ENCODE data around the gene RASA1. TPM values are rescaled to one million over a fixed set of nuclear protein-coding genes. Genes with fewer than 3 reads are reported as not detected.

RASA1 gene
- total RNA-seq, 4 donors from 2014 or later: 22.3 to 33.3 (median 28.2) TPM

DNA sequence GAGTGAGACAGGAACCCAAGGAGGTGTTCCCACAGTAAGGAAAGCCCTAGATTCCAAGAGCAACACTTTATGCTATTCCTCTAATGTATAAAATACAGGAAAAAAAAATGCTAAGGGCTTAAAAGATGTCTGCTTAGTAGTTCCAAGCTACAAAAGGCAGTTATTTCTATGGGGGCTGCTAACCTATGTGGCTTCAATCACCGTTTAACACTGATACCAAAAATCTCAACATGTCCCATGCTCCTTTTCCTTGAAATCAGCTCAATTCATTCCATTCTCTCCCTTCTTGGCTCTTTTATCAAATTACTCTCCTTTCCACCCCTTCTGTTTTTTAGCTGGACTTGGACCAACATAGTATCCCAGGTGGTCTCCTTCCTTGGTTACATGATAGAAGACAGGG, 124.5 kb downstream of the RASA1 start:
- Histone ChIP-seq H3K4me3 (no peak overlapping the region), H3K27ac (no peak overlapping the region), H3K9me3 (no peaks in the 10 kb centered on the region), H3K36me3 (peaks cover 0 to 91% (median 26%) of the 10 kb centered on the region in 4 donors), H3K27me3 (no peaks in the 10 kb centered on the region), H3K4me1 (no peaks in the 10 kb centered on the region)
- intact Hi-C loops (cut with DNase I; ENCODE audit: low total_unique reads): no loop called here
- in situ Hi-C loops (cut with MboI; ENCODE audit: low pct_ligation_motif_present in 1 of 4, low pct_unique_long_range_greater_than_20kb in 1 of 4, low sequenced_read_pairs in 3 of 4): loop anchor here in 1 of 4 donors (25.0 kb wide), 2 partner anchors 130 to 330 kb away; partner anchors contain the start of gene RASA1
- 70 to 80% methylated on average over 1 of the region's 1 CpG for WGBS, 2 donors (ENCODE audit: low coverage in 1 of 2)
- no peak for DNase-seq
- TF ChIP-seq POLR2A (IDR thresholded peaks at IDR 0.05): no peak
- no peak for TF ChIP-seq EP300 (IDR thresholded peaks at IDR 0.05; ENCODE audit: low read depth)
- TF ChIP-seq, protein P1, sequence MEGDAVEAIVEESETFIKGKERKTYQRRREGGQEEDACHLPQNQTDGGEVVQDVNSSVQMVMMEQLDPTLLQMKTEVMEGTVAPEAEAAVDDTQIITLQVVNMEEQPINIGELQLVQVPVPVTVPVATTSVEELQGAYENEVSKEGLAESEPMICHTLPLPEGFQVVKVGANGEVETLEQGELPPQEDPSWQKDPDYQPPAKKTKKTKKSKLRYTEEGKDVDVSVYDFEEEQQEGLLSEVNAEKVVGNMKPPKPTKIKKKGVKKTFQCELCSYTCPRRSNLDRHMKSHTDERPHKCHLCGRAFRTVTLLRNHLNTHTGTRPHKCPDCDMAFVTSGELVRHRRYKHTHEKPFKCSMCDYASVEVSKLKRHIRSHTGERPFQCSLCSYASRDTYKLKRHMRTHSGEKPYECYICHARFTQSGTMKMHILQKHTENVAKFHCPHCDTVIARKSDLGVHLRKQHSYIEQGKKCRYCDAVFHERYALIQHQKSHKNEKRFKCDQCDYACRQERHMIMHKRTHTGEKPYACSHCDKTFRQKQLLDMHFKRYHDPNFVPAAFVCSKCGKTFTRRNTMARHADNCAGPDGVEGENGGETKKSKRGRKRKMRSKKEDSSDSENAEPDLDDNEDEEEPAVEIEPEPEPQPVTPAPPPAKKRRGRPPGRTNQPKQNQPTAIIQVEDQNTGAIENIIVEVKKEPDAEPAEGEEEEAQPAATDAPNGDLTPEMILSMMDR (IDR thresholded peaks at IDR 0.05): no peak
- no peak for TF ChIP-seq POLR2AphosphoS5 (IDR thresholded peaks at IDR 0.05)

DNA sequence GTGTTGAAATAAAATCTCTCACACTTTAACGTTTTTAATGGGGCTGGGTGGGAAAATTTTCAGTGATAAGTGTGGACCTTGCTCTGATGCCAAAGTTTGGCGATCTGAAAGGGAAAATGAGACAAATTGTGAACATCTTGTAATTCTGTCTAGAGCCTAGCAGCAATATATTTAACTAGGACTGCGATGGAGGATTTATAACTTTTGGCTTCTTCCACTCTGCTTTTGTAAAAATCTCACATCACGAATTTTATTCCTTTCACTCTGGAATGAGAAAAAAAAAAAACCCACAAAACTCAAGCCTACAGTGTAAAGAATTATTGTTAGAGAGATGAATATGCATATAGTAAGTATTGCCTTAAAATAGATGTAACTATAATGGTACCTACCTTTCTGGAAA, 125.1 kb downstream of the RASA1 start:
- no peak for DNase-seq
- TF ChIP-seq, protein P1 (IDR thresholded peaks at IDR 0.05): no peak
- TF ChIP-seq POLR2AphosphoS5 (IDR thresholded peaks at IDR 0.05): no peak
- no peak for TF ChIP-seq POLR2A (IDR thresholded peaks at IDR 0.05)
- TF ChIP-seq EP300 (IDR thresholded peaks at IDR 0.05; ENCODE audit: low read depth): no peak
- Histone ChIP-seq H3K27ac (no peak overlapping the region), H3K9me3 (no peaks in the 10 kb centered on the region), H3K36me3 (peaks cover 0 to 87% (median 23%) of the 10 kb centered on the region in 4 donors), H3K27me3 (no peaks in the 10 kb centered on the region), H3K4me1 (no peaks in the 10 kb centered on the region), H3K4me3 (no peak overlapping the region)
- intact Hi-C loops (cut with DNase I; ENCODE audit: low total_unique reads) (no loop called here), in situ Hi-C loops (cut with MboI; ENCODE audit: low pct_ligation_motif_present in 1 of 4, low pct_unique_long_range_greater_than_20kb in 1 of 4, low sequenced_read_pairs in 3 of 4) (loop anchor here in 1 of 4 donors (25.0 kb wide), 2 partner anchors 130 to 330 kb away; partner anchors contain the start of gene RASA1)
- WGBS, 2 donors (ENCODE audit: low coverage in 1 of 2): 68 to 76% methylated on average over 4 of the region's 4 CpGs

DNA sequence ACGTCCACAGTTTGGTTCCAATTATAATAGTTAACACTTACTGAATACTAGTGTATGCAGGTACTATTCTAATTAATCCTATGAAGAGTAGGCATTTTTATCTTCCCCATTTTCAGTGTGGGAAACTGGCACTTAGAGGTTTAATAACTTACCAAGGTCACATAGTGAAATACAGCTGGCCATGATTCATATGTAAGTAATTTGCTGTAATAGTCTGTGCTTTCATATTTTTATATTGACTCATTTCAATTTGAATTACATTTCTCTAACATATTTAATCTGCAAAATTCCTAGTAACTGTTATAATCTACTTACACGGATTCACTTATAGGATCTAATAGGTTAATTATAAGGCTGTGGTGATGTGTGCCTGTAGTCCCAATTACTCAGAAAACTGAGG, 125.6 kb downstream of the RASA1 start:
- no peaks in the 10 kb centered on the region for H3K4me1 ChIP-seq
- WGBS, 2 donors (ENCODE audit: low coverage in 1 of 2): 63 to 66% methylated on average over 2 of the region's 2 CpGs
- H3K27ac ChIP-seq: no peak overlapping the region
- no peak overlapping the region for H3K4me3 ChIP-seq
- peaks cover 0 to 87% (median 24%) of the 10 kb centered on the region in 4 donors for H3K36me3 ChIP-seq
- in situ Hi-C loops (cut with MboI; ENCODE audit: low pct_ligation_motif_present in 1 of 4, low pct_unique_long_range_greater_than_20kb in 1 of 4, low sequenced_read_pairs in 3 of 4) (loop anchor here in 1 of 4 donors (25.0 kb wide), 2 partner anchors 131 to 331 kb away; partner anchors contain the start of gene RASA1), intact Hi-C loops (cut with DNase I; ENCODE audit: low total_unique reads) (no loop called here)
- TF ChIP-seq, protein P1 (IDR thresholded peaks at IDR 0.05): no peak
- TF ChIP-seq POLR2AphosphoS5 (IDR thresholded peaks at IDR 0.05) (no peak), EP300 (IDR thresholded peaks at IDR 0.05; ENCODE audit: low read depth) (no peak), POLR2A (IDR thresholded peaks at IDR 0.05) (no peak)
- H3K9me3 ChIP-seq: no peaks in the 10 kb centered on the region
- DNase-seq: no peak
- no peaks in the 10 kb centered on the region for H3K27me3 ChIP-seq

DNA sequence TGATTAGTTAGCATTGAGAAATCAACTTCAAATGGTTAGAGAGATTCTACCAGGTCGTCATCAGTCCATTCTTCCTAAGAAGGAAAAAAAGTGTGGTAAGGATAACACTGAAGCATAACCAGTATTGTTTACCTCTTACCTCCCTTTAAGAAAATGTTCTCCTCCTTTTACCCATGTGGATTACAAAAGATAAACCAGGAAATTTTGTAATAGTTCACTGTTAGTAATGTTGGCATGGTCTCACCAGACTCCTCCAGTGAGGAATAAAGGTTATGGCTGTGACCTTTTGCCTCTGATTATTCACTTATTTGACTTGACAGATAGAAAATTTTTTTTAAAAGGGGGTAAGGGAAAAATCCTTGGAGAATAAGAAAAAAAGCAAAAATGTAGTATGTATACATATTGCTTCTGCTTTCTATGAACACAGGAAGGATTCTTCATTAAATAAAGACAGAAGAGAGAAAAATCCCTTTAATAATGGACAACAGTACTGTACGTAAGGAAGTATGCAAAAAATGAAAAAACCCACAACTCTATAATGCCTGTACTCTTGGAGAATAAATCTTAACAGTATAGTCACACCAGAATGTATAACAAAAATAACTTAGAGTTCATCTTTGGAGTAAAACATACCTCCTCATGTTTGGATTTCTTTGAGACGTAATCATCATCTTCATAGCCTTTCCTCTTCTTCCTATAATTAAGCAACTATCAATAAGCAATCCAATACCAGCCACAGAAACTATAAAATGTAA, 126.9 kb downstream of the RASA1 start:
- H3K4me1 ChIP-seq: peaks cover 0 to 4% (median 0%) of the 10 kb centered on the region in 4 donors
- peaks cover 0 to 84% (median 24%) of the 10 kb centered on the region in 4 donors for H3K36me3 ChIP-seq
- intact Hi-C loops (cut with DNase I; ENCODE audit: low total_unique reads) (no loop called here), in situ Hi-C loops (cut with MboI; ENCODE audit: low pct_ligation_motif_present in 1 of 4, low pct_unique_long_range_greater_than_20kb in 1 of 4, low sequenced_read_pairs in 3 of 4) (loop anchor here in 1 of 4 donors (25.0 kb wide), 2 partner anchors 132 to 332 kb away; partner anchors contain the start of gene RASA1)
- no peak for DNase-seq
- no peaks in the 10 kb centered on the region for H3K9me3 ChIP-seq
- no peak for TF ChIP-seq POLR2AphosphoS5 (IDR thresholded peaks at IDR 0.05)
- TF ChIP-seq, protein P1 (IDR thresholded peaks at IDR 0.05): no peak
- TF ChIP-seq POLR2A (IDR thresholded peaks at IDR 0.05): no peak
- no peak for TF ChIP-seq EP300 (IDR thresholded peaks at IDR 0.05; ENCODE audit: low read depth)
- no peaks in the 10 kb centered on the region for H3K27me3 ChIP-seq
- 83 to 89% methylated on average over 3 of the region's 3 CpGs for WGBS, 2 donors (ENCODE audit: low coverage in 1 of 2)
- H3K4me3 ChIP-seq: no peak overlapping the region
- no peak overlapping the region for H3K27ac ChIP-seq
